Sigmoid colon (tissue), 4 donors: ENCODE measurements around the gene GDPD3.

Source experiments
- CTCF ChIP-seq, 4 experiments: fragments of 450-650 bp in 3 of 4; fragments of 200-600 bp in 1 of 4; IDR thresholded peaks; one replicate each; pipeline ENCODE4 v1.5.1; 2016 to 2019; ENCODE audit warnings: antibody characterized with exemption in 4 of 4, mild to moderate bottlenecking in 3 of 4, moderate library complexity in 2 of 4
- EP300 ChIP-seq, 4 donors: sonication (generic); formaldehyde crosslinking; IDR thresholded peaks; one replicate each; pipeline ENCODE4 v1.6.1; 2017; ENCODE audit warnings: antibody characterized with exemption in 4 of 4
- POLR2A ChIP-seq, 2 donors: fragments of 450-650 bp; IDR thresholded peaks; one replicate each; pipeline ENCODE4 v1.6.1; 2016; ENCODE audit warnings: antibody characterized with exemption in 2 of 2, mild to moderate bottlenecking in 2 of 2, moderate library complexity in 2 of 2
- POLR2AphosphoS5 ChIP-seq, 4 donors: sonication (generic); formaldehyde crosslinking; IDR thresholded peaks; one replicate each; pipeline ENCODE4 v1.6.1; 2017; ENCODE audit warnings: antibody characterized with exemption in 4 of 4

- TF ChIP-seq POLR2A (IDR thresholded peaks at IDR 0.05), result no peak
- no peak for TF ChIP-seq CTCF (IDR thresholded peaks at IDR 0.05)
- TF ChIP-seq EP300 (IDR thresholded peaks at IDR 0.05), result no peak
- TF ChIP-seq POLR2AphosphoS5 (IDR thresholded peaks at IDR 0.05), result no peak
Measured at GRCh38 chr16:30086291-30087140, 26.8 kb downstream of the GDPD3 start.
